ENCODE results near the gene ADAM23.
"Not testable (repeated sequence)": the region's sequence is repeated elsewhere in the genome, so short reads cannot be mapped to it uniquely, and the experiment has no call there.

ADAM23 gene

DNA sequence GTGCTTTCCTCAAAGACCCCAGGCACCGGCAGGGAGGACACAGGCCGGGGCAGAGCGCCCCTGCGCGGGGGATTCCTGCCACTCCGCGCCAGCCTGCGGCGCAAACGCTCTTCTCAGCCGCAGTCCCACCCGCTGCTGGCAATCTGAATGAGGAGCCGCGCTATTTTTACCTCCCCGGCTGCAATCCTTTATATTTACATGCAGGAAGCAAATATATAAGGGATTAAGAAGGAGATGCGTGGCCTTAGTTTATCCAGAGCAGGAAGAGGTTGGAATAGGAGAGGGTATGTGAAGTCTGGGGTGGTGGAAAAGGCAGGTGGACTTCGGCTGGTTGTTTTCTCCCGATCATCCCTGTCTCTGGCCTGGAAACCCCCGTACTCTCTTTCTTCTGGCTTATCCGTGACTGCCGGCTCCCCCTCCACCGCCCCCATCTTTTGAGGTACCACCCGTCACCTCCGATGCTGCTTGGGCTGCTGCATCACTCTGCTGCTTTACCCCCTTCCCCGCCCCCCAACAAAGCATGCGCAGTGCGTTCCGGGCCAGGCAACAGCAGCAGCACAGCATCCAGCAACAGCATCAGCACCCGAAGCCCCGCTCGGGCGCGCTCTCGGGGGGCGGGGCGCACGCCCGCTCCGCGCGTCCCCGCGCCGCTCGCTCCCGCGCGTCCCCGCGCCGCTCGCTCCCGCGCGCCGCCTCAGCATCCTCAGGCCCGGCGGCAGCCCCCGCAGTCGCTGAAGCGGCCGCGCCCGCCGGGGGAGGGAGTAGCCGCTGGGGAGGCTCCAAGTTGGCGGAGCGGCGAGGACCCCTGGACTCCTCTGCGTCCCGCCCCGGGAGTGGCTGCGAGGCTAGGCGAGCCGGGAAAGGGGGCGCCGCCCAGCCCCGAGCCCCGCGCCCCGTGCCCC is at the start of gene ADAM23:
TSS of gene ADAM23 (plus strand) at position 700 of the 902 bp plus-strand sequence. CDS start 335 bp downstream, outside the sequence.
- peak in 1 of 2 experiments; percentile 28 for DNase-seq

- DNase-seq = no peak
Measured at GRCh38 chr2:206396211-206396610, 47.1 kb upstream of the ADAM23 start.

- DNase-seq = not testable (repeated sequence)
Measured at GRCh38 chr2:206402956-206403569, 40.3 kb upstream of the ADAM23 start.

- no peak for DNase-seq
Measured at GRCh38 chr2:206408323-206409320, 34.7 kb upstream of the ADAM23 start.

GRCh38 chr2:206410714-206411113 is 32.6 kb upstream of the ADAM23 start:
- DNase-seq = no peak

DNA sequence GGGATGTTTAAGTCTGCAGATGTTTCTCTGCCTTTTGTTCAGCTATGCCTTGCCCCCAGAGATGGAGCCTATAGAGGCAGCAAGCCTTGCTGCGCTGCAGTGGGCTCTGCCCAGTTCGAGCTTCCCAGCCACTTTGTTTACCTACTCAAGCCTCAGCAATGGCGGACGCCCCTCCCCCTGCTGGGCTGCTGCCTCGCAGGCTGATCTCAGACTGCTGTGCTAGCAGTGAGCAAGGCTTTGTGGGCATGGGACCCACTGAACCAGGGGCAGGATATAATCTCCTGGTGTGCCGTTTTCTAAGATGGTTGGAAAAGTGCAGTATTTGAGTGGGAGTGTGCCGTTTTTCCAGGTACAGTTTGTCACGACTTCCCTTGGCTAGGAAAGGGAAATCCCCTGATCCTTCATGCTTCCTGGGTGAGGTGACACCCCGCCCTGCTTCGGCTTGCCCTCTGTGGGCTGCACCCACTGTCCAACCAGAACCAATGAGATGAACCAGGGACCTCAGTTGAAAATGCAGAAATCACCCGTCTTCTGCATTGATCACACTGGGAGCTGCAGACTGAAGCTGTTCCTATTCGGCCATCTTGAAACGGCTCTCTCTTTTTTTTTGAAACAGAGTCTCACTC is 27.6 kb upstream of the ADAM23 start:
- no peak for DNase-seq

- DNase-seq = no peak
Measured at GRCh38 chr2:206418968-206419367, 24.4 kb upstream of the ADAM23 start.

DNA sequence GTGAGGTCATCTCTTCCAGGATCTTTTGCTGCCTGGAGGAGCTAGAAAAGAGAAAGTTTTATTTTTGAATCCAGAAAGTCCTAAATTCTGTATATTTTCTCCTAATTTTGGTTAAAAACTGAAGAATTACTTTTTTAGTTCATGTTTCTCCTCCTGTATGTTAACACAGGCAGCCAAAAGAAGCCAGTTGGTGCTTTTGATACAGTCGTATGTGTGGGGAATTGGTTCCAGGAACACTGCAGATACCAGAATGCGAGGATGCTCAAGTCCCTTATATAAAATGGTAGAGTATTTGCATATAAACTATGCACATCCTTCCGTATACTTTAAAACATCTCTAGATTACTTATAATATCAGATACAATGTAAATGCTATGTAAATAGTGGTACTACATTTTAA is 22.6 kb upstream of the ADAM23 start:
- no peak for DNase-seq

DNA sequence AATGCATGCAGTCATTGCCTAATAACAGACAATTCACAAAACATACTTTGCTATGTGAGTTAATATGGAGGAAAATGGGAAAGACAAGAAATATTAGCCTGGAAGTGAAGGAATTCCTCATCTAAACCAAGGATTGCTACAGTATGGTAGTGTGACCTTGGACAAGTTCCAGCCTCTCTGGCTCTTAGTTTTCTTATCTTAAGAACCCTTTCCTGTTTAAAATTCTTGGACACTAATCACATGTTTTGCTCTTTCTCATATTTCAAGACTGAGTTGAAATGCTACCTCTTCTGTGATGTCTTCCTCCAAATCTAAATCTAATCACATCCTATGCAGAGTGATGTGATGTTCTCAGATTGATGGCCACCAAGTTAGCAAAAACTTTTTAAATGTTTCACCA is 20.8 kb upstream of the ADAM23 start:
- DNase-seq = no peak

GRCh38 chr2:206423147-206423546 is 20.2 kb upstream of the ADAM23 start:
- DNase-seq = no peak

- no peak for DNase-seq
Measured at GRCh38 chr2:206424134-206424533, 19.2 kb upstream of the ADAM23 start.

GRCh38 chr2:206428783-206429182 is 14.5 kb upstream of the ADAM23 start:
- DNase-seq = no peak

DNA sequence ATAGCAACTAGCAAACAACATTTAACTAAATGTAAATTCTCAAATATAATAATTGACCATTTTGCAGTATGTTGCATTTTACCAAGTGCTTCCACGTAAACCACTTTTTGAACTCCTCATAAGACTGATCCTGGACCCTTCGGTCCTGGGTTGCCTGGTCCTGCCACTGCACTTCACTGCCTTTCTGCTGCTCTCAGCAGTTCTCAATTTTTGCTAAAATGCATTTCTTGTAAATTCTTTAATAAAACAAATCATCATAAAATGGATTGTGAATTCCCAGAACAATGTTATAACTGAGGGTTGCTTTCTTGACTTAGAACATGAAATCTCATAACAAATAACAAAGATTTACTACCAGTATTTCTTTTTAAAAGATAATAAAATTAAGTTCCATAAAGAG is 12.9 kb upstream of the ADAM23 start:
- no peak for DNase-seq

GRCh38 chr2:206431439-206431838 is 11.9 kb upstream of the ADAM23 start:
- no peak for DNase-seq

GRCh38 chr2:206432193-206433082 is 10.9 kb upstream of the ADAM23 start:
- no peak for DNase-seq

DNA sequence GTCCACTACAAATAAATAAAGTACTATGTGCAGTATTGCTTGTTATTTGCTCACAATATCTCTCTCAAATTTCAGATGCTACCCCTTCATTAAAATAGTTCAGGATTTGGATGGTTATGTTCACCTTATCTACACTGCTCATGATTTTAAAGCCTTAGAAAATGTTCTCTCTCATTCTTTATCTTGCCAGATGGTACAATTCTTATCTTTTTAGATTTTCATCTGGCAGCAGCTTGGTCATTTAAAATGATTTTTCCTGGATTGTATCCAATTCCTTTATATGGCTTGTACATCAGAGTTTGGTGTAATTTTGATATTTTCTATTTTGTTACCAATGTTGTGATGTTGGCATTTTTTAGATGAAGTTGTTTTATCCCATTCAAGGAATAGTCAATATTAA is 10.1 kb upstream of the ADAM23 start:
- no peak for DNase-seq

GRCh38 chr2:206433686-206434085 is 9.6 kb upstream of the ADAM23 start:
- DNase-seq = no peak

DNA sequence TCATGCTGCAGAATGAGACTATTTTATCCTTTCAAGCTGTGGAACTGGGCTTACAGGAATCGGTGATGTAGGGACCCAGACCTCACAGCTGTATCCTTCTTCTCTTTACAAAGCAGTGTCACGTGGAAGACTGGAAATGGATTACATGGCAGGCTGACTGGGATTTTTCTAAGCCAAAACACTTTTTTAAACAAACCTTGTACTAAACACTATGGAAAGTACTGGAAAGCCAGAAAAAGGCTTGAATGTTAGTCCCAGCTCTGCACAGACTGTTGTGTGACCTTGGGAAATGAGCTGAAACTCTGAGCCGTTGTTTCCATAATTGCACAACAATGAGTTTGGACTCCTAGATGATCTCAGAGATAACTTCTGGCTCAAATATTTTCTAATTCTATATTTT is 7.6 kb upstream of the ADAM23 start:
- no peak for DNase-seq

DNA sequence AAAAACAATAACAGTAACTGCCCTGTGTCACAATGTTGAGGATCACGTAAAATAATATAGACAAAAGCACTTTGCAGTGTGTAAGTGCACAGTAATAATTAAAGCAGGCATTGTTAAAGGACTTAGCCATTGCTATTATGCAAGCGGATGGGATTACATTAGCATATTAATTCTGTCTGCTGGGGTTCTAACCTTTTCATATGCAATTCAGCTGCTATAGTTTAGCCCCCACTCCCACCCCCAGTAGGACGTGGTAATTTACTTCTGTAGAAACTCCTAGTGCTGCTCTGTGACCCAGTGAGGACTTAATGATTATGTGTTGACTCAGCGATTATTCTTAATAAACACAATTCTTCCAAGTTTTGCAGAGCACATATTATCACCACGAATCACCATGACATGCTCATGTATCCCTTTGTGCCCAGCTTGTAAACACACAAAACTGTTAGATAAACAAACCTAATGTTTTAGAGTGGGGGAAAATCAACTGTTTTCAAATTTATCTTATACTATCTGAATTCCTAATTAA is 5.1 kb upstream of the ADAM23 start:
- DNase-seq = no peak

DNA sequence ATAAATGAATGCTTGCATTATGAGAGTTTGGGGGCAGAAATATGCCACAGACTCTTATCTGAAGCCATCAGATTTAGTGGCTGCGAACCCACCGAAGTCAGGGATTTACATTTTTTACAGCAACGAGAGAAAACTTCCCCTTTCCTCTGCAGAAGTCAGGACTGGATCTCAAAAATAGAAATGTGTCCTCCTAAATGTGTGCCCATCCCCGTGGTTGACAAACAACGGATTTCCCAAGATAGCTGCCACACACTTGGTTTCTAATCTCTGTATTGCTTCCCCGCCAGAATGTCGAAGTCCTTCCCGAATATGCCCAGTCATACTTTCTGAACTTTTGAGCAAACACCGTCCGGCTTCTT is 879 bp upstream of the ADAM23 start:
- DNase-seq = peak in 1 of 2 experiments; percentile 20

Data from cerebellar nuclear complex (tissue), 1 donor.